Spleen (tissue), 11 donors: ENCODE results near the gene THSD4. TPM values are rescaled to one million over a fixed set of nuclear protein-coding genes. Genes with fewer than 3 reads are reported as not detected.

Experiments used
- DNase-seq: peaks from one replicate; pipeline ENCODE4 v3.0.0-alpha.2; 2020
- H3K27ac ChIP-seq, 8 donors: fragments of 200-600 bp; sonication (generic) in 7 of 8; 1 replicate in 4 of 8; 2 replicates in 4 of 8; pipeline versions ENCODE4 v1.5.0 to v1.8.0; 2016 to 2021; ENCODE audit warnings: inconsistent platforms in 4 of 8, mild to moderate bottlenecking in 4 of 8, moderate library complexity in 1 of 8
- H3K27me3 ChIP-seq, 7 donors: fragments of 200-600 bp; sonication (generic) in 6 of 7; replicated peaks in 1 of 7; 1 replicate in 4 of 7; 2 replicates in 3 of 7; pipeline versions ENCODE4 v1.5.0 to v1.8.0; 2016 to 2021; ENCODE audit warnings: inconsistent platforms in 3 of 7, mild to moderate bottlenecking in 1 of 7
- H3K36me3 ChIP-seq, 6 donors: fragments of 200-600 bp; sonication (generic) in 5 of 6; 1 replicate in 4 of 6; 2 replicates in 2 of 6; pipeline versions ENCODE4 v1.5.0 to v1.8.0; 2016 to 2021; ENCODE audit warnings: inconsistent platforms in 2 of 6
- H3K4me1 ChIP-seq, 6 donors: fragments of 200-600 bp; sonication (generic) in 5 of 6; 1 replicate in 3 of 6; 2 replicates in 3 of 6; pipeline versions ENCODE4 v1.5.0 to v1.8.0; 2016 to 2021; ENCODE audit warnings: inconsistent platforms in 3 of 6
- H3K4me3 ChIP-seq, 8 donors: fragments of 200-600 bp; sonication (generic) in 7 of 8; 1 replicate in 4 of 8; 2 replicates in 4 of 8; pipeline versions ENCODE4 v1.5.0 to v1.8.0; 2016 to 2021; ENCODE audit warnings: inconsistent platforms in 4 of 8, mild to moderate bottlenecking in 4 of 8, moderate library complexity in 2 of 8
- H3K9me3 ChIP-seq, 8 donors: fragments of 200-600 bp; sonication (generic) in 7 of 8; 1 replicate in 4 of 8; 2 replicates in 4 of 8; pipeline versions ENCODE4 v1.5.0 to v1.8.0; 2016 to 2021; ENCODE audit warnings: inconsistent platforms in 4 of 8
- POLR2A ChIP-seq, 3 donors: fragments of 450-650 bp; IDR thresholded peaks; one replicate each; pipeline ENCODE4 v1.5.1; 2017; ENCODE audit warnings: antibody characterized with exemption in 3 of 3, mild to moderate bottlenecking in 1 of 3
- POLR2AphosphoS5 ChIP-seq, 3 donors: sonication (generic); formaldehyde crosslinking; IDR thresholded peaks; one replicate each; pipeline ENCODE4 v1.5.1; 2017; ENCODE audit warnings: antibody characterized with exemption in 3 of 3
- WGBS, 5 donors: extraction: QIAGEN DNeasy Blood & Tissue Kit in 3 of 5; methylation state at CpG; one replicate each; pipeline versions ENCODE4 v1.1.5 to v1.1.7; 2013 to 2018; 5-methylcytosine and 5-hydroxymethylcytosine counted together
- intact Hi-C: fragments of 100-400 bp; cut with DNase I; formaldehyde crosslinking; loops from one replicate; pipeline ENCODE4 v1.15.0; 2023; ENCODE audit warnings: low total_unique reads
- polyA plus RNA-seq, 3 donors: library from polyadenylated mRNA; stranded (reverse); fragments of 200-250 nt; gene quantifications; one replicate each; pipeline ENCODE4 v1.2.1, GENCODE V29; 2013
- total RNA-seq, 7 donors: library from RNA; depleted of rRNA in 3 of 7; stranded (reverse); fragments of >200 nt in 3 of 7; fragmentation: NEBNext Ultra II Directional in 4 of 7; extraction: Animal tissue kit (Norgen Biotek cat#: 25700) in 4 of 7; gene quantifications; one replicate each; pipeline versions ENCODE4 v1.1.0 to v1.2.1, GENCODE V29; 2016 to 2021
- TF ChIP-seq, protein P1 (sequence below), 11 experiments: fragments of 200-600 bp in 7 of 11; fragments of 450-650 bp in 4 of 11; sonication (generic) in 4 of 11; IDR thresholded peaks in 8 of 11; conservative IDR thresholded peaks in 3 of 11; 1 replicate in 7 of 11; 2 replicates in 4 of 11; pipeline versions ENCODE4 v1.4.0 to v1.8.0; 2016 to 2021; ENCODE audit warnings: antibody characterized with exemption in 11 of 11, inconsistent platforms in 4 of 11, mild to moderate bottlenecking in 1 of 11
- donor health status: healthy with polysubstance abuse.
- donor health status: DM: no; HTN: no; CAD: no; lungs with moderate emphysema.
- donor health status: DM: no; HTN: no; CAD: no.
- donor health status: Bipolar disorder and iron deficiency.
- donor health status: healthy.
- donor health status: DM: no; HTN: no; CAD: no.
- donor health status: DM: yes; HTN: yes; CAD: no.

THSD4 gene
- total and polyA plus RNA-seq, 10 donors, result 0.29 to 11.3 (median 3.4) TPM

DNA sequence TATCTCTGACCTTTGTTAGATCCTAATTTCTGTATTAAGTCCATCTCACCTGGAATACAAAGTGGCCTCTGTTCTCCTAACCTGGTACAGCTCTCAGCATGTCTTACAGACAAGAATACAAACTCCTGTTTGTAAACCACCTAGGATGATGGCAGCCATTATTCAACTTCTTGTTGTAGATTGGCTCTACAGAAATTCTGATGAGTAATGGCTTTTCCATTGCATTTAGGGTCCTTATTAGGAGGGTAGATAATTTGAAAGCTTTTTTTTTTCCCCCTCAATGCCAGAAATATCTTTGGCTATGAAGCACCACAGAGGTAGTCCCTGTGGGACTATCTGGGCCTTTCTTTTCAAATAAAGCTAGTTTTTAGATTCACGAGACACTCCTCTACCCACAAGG is 704.9 kb downstream of the THSD4 start:
- H3K27me3 ChIP-seq, result no peaks in the 10 kb centered on the region
- no peak overlapping the region for H3K27ac ChIP-seq
- peaks cover 7 to 75% (median 58%) of the 10 kb centered on the region in 8 donors for H3K9me3 ChIP-seq
- TF ChIP-seq, protein P1, sequence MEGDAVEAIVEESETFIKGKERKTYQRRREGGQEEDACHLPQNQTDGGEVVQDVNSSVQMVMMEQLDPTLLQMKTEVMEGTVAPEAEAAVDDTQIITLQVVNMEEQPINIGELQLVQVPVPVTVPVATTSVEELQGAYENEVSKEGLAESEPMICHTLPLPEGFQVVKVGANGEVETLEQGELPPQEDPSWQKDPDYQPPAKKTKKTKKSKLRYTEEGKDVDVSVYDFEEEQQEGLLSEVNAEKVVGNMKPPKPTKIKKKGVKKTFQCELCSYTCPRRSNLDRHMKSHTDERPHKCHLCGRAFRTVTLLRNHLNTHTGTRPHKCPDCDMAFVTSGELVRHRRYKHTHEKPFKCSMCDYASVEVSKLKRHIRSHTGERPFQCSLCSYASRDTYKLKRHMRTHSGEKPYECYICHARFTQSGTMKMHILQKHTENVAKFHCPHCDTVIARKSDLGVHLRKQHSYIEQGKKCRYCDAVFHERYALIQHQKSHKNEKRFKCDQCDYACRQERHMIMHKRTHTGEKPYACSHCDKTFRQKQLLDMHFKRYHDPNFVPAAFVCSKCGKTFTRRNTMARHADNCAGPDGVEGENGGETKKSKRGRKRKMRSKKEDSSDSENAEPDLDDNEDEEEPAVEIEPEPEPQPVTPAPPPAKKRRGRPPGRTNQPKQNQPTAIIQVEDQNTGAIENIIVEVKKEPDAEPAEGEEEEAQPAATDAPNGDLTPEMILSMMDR (IDR thresholded peaks at IDR 0.05 in 8 of 11, conservative IDR thresholded peaks at IDR 0.05 in 3 of 11), result no peak
- TF ChIP-seq POLR2AphosphoS5 (IDR thresholded peaks at IDR 0.05) (no peak), POLR2A (IDR thresholded peaks at IDR 0.05) (no peak)
- H3K4me3 ChIP-seq, result no peak overlapping the region
- H3K36me3 ChIP-seq, result peaks cover 0 to 41% (median 13%) of the 10 kb centered on the region in 6 donors
- no peaks in the 10 kb centered on the region for H3K4me1 ChIP-seq
- no peak for DNase-seq
- 79 to 100% (median 91%) methylated on average over 1 of the region's 1 CpG for WGBS, 5 donors
- intact Hi-C loops, result no loop called here

DNA sequence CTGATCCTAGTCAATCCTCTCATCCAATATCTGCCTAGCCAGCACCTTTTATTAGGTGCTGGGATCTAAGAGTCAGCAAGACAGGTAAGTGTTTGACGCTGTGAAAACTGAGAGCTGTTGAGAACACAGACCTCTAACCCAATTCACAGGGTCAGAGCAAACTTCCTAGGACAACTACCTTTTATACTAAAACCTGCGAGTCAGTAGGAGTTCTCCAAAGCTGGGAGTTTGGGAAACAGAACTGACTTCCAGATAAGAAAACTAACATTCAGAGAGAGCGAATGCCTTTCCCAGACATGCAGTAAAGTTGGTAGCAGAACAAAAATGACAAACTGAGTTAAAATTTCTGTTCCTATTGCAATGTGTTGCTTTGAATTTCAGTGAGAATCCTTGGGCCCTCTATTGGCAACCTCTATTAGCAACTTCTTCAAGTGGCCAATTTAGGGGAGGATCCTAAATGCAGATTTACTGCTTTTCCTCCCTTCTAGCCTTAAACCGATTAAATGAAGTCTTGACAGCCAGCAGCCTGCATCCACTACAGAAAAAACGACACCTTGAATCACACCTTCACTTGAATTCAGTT is 706.4 kb downstream of the THSD4 start:
- no peak for DNase-seq
- Histone ChIP-seq H3K36me3 (peaks cover 0 to 56% (median 20%) of the 10 kb centered on the region in 6 donors), H3K4me1 (no peaks in the 10 kb centered on the region), H3K4me3 (no peak overlapping the region), H3K9me3 (peaks cover 7 to 75% (median 58%) of the 10 kb centered on the region in 8 donors), H3K27ac (no peak overlapping the region), H3K27me3 (no peaks in the 10 kb centered on the region)
- TF ChIP-seq POLR2AphosphoS5 (IDR thresholded peaks at IDR 0.05) (no peak), POLR2A (IDR thresholded peaks at IDR 0.05) (no peak)
- TF ChIP-seq, protein P1 (IDR thresholded peaks at IDR 0.05 in 8 of 11, conservative IDR thresholded peaks at IDR 0.05 in 3 of 11), result no peak
- intact Hi-C loops, result no loop called here
- 87 to 92% (median 91%) methylated on average over 5 of the region's 5 CpGs for WGBS, 5 donors

DNA sequence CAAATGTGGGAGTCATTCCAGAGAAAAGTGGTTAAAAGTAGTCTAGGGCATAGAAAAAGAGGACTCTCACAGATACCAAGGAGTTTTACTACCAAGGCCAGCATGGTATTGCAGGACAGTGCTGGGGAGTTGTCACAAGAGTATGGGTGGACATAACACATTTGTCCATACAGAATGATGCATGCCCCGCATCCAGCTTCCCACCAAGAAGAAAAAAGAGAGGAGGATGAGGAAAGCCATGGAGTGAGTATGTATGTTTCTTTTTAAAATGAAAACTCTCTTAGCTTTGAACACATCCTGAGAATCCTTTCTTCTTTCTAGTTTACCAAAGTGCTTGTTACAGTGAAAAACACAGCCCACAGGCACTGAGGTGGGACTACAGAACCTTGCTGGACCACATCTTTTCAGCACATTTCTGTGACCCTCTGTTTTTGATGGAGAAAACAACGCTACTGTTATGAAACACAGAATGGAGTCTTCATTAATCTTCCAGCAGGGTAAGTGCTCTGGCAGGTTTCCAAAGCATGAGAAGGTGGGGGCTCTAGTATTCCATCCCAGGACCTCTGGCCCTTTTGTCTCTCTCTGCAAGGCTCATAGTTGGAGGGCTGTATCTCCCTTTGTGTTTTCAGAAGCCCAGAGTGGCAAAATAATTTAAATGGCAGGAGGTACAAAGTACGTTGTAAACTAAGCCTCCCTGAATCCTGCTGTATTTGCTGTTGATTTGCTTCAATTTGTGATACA is 707.8 kb downstream of the THSD4 start:
- WGBS, 5 donors, result 91 to 96% (median 93%) methylated on average over 3 of the region's 3 CpGs
- Histone ChIP-seq H3K27ac (no peak overlapping the region), H3K4me1 (no peaks in the 10 kb centered on the region), H3K4me3 (no peak overlapping the region), H3K9me3 (peaks cover 7 to 67% (median 58%) of the 10 kb centered on the region in 8 donors), H3K36me3 (peaks cover 0 to 71% (median 34%) of the 10 kb centered on the region in 6 donors), H3K27me3 (no peaks in the 10 kb centered on the region)
- no peak for TF ChIP-seq POLR2A (IDR thresholded peaks at IDR 0.05)
- intact Hi-C loops, result no loop called here
- DNase-seq, result no peak

DNA sequence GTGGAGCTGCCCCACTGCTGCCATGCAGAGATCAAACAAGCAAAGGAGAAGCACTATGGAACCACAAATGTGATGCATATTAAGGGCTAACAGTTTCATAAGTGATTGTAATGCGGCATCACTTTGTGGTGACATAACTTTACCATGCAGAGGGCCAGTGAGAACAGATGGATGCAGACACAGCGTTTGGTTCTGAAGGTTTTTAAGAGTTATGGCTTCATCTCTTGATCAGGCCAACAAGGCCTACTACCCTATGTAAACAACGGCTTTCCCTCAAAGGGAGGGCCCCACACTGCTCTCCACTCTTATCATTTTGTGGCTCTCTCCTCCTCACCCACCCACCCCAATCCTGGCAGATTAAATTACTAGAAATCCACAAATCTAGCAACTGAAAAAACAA is 708.5 kb downstream of the THSD4 start:
- Histone ChIP-seq H3K4me1 (no peaks in the 10 kb centered on the region), H3K27me3 (no peaks in the 10 kb centered on the region), H3K27ac (no peak overlapping the region), H3K9me3 (peaks cover 7 to 62% (median 54%) of the 10 kb centered on the region in 8 donors), H3K4me3 (no peak overlapping the region), H3K36me3 (peaks cover 0 to 78% (median 38%) of the 10 kb centered on the region in 6 donors)
- intact Hi-C loops, result no loop called here
- 84 to 97% (median 89%) methylated on average over 3 of the region's 3 CpGs for WGBS, 5 donors
- no peak for DNase-seq
- TF ChIP-seq, protein P1 (IDR thresholded peaks at IDR 0.05 in 8 of 11, conservative IDR thresholded peaks at IDR 0.05 in 3 of 11), result no peak
- TF ChIP-seq POLR2A (IDR thresholded peaks at IDR 0.05) (no peak), POLR2AphosphoS5 (IDR thresholded peaks at IDR 0.05) (no peak)
